ENCODE results near the gene NTN1. TPM values are rescaled to one million over a fixed set of nuclear protein-coding genes. Genes with fewer than 3 reads are reported as not detected.

Gene NTN1
- total RNA-seq, 1 experiment from 2014 or later = 14.5 TPM

- ATAC-seq = no peak
- no peak overlapping the region for H3K27ac ChIP-seq (ENCODE audit: low read length)
- CTCF ChIA-PET = no interaction called here
- H3K4me1 ChIP-seq (ENCODE audit: control insufficient read depth, insufficient read depth, low read length) = no peaks in the 10 kb centered on the region
- in situ Hi-C loops (cut with HindIII; ENCODE audit: low pct_unique_long_range_greater_than_20kb, low sequenced_read_pairs) = no loop called here
- H3K27me3 ChIP-seq (ENCODE audit: control insufficient read depth, insufficient read depth, low read length) = no peaks in the 10 kb centered on the region
- DNase-seq (ENCODE audit: low read depth, low spot score) = no peak
- TF ChIP-seq, protein P1, sequence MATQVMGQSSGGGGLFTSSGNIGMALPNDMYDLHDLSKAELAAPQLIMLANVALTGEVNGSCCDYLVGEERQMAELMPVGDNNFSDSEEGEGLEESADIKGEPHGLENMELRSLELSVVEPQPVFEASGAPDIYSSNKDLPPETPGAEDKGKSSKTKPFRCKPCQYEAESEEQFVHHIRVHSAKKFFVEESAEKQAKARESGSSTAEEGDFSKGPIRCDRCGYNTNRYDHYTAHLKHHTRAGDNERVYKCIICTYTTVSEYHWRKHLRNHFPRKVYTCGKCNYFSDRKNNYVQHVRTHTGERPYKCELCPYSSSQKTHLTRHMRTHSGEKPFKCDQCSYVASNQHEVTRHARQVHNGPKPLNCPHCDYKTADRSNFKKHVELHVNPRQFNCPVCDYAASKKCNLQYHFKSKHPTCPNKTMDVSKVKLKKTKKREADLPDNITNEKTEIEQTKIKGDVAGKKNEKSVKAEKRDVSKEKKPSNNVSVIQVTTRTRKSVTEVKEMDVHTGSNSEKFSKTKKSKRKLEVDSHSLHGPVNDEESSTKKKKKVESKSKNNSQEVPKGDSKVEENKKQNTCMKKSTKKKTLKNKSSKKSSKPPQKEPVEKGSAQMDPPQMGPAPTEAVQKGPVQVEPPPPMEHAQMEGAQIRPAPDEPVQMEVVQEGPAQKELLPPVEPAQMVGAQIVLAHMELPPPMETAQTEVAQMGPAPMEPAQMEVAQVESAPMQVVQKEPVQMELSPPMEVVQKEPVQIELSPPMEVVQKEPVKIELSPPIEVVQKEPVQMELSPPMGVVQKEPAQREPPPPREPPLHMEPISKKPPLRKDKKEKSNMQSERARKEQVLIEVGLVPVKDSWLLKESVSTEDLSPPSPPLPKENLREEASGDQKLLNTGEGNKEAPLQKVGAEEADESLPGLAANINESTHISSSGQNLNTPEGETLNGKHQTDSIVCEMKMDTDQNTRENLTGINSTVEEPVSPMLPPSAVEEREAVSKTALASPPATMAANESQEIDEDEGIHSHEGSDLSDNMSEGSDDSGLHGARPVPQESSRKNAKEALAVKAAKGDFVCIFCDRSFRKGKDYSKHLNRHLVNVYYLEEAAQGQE (IDR thresholded peaks at IDR 0.05; ENCODE audit: insufficient read depth in 1 of 2, low read depth in 2 of 2, low read length in 1 of 2) = no peak
- no peak for TF ChIP-seq SIN3A (IDR thresholded peaks at IDR 0.05; ENCODE audit: borderline replicate concordance, insufficient read depth, low read depth, low read length)
- TF ChIP-seq POLR2AphosphoS5 (IDR thresholded peaks at IDR 0.05; ENCODE audit: low read depth, low read length) = no peak
- no peak for TF ChIP-seq TCF7L2 (IDR thresholded peaks at IDR 0.05; ENCODE audit: low read depth, low read length)
- TF ChIP-seq CTCF (IDR thresholded peaks at IDR 0.05) = no peak
- H3K36me3 ChIP-seq (ENCODE audit: control insufficient read depth, insufficient read depth, low read length) = no peaks in the 10 kb centered on the region
- no TSS peak for BruUV-seq (replicated peaks)
- POLR2A ChIA-PET = no interaction called here
- no peak overlapping the region for H3K4me3 ChIP-seq (ENCODE audit: low read depth in 2 of 2, low read length in 2 of 2)
- no peaks in the 10 kb centered on the region for H3K9me3 ChIP-seq (ENCODE audit: control insufficient read depth, insufficient read depth, low read depth, low read length)
- intact Hi-C loops (cut with micrococcal nuclease; ENCODE audit: unreplicated experiment) = no loop called here
Measured at GRCh38 chr17:9175700-9176467, 154.6 kb downstream of the NTN1 start.

GRCh38 chr17:9177212-9177611 lies 155.9 kb downstream of the NTN1 start:
- in situ Hi-C loops (cut with HindIII; ENCODE audit: low pct_unique_long_range_greater_than_20kb, low sequenced_read_pairs) (no loop called here), intact Hi-C loops (cut with micrococcal nuclease; ENCODE audit: unreplicated experiment) (no loop called here)
- ChIA-PET POLR2A (no interaction called here), CTCF (no interaction called here)
- BruUV-seq (replicated peaks) = no TSS peak
- ATAC-seq (no peak), DNase-seq (ENCODE audit: low read depth, low spot score) (no peak)
- H3K36me3 ChIP-seq (ENCODE audit: control insufficient read depth, insufficient read depth, low read length) = no peaks in the 10 kb centered on the region
- H3K9me3 ChIP-seq (ENCODE audit: control insufficient read depth, insufficient read depth, low read depth, low read length) = no peaks in the 10 kb centered on the region
- no peaks in the 10 kb centered on the region for H3K4me1 ChIP-seq (ENCODE audit: control insufficient read depth, insufficient read depth, low read length)
- H3K27ac ChIP-seq (ENCODE audit: low read length) = no peak overlapping the region
- H3K27me3 ChIP-seq (ENCODE audit: control insufficient read depth, insufficient read depth, low read length) = no peaks in the 10 kb centered on the region
- TF ChIP-seq TCF7L2 (IDR thresholded peaks at IDR 0.05; ENCODE audit: low read depth, low read length) (no peak), SIN3A (IDR thresholded peaks at IDR 0.05; ENCODE audit: borderline replicate concordance, insufficient read depth, low read depth, low read length) (no peak), CTCF (IDR thresholded peaks at IDR 0.05) (no peak)
- no peak overlapping the region for H3K4me3 ChIP-seq (ENCODE audit: low read depth in 2 of 2, low read length in 2 of 2)
